HG02798 (cell line): ENCODE data around the gene MRPL53.
"Not testable (repeated sequence)": the region's sequence is repeated elsewhere in the genome, so short reads cannot be mapped to it uniquely, and the experiment has no call there.

ENCODE experiments used
- ATAC-seq: cut with Tn5 transposase; IDR thresholded peaks from one replicate; pipeline ENCODE4 v1.9.1; 2021; ENCODE audit warnings: mild to moderate bottlenecking; ENCODE audit not compliant: unreplicated experiment, poor library complexity

The MRPL53 gene

GRCh38 chr2:74482801-74483674 lies 10.6 kb upstream of the MRPL53 start, which contains the start of the genes CCDC142 and TTC31:
Gene CCDC142 (minus strand): TSS chr2:74482998. CDS start chr2:74482837, 161 bp downstream.
Gene TTC31 (plus strand): TSS chr2:74483081. CDS start chr2:74483096, 15 bp downstream.
- ATAC-seq = peak; percentile 93

GRCh38 chr2:74481961-74482800 lies 9.7 kb upstream of the MRPL53 start:
- ATAC-seq = peak; percentile 42

DNA sequence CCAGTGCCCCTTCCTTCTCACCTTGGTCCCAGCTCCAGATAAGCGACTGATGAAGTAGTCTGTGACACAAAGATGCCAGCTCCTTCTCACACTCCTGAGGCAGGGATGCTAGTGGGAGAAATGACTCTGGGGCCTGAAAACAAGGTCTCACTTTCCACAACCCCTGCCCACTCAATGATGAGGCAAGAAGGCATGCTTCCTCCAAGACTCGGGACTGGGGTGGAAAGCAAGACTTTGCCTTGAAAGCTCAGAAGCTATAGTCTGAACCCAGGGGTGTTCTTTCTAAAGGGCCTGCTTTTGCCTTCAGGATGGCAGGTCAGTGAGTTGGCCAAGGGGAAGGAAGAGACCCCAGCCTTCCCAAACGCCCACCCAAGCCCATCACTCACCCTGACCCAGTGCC lies 9.0 kb upstream of the MRPL53 start:
- ATAC-seq = no peak

DNA sequence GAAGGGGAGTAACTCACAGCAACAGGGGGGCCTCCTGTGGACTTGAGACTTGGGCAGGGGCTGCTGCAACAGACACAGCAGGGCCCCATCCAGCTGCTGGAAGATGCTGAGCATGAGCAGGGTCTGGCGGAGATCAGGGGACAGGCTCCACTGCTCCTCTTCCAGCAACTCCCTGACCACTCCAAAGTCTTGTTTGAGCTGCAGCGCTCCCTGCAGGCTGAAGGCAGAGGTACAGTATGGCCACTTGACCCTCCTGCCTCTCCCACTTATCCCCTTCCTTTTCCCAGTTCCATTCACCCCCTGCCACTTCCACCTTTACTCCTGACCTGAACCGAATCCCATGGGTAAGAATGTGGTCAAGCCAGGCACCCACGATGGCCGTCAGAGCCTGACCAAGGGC lies 2.4 kb upstream of the MRPL53 start:
- no peak for ATAC-seq

DNA sequence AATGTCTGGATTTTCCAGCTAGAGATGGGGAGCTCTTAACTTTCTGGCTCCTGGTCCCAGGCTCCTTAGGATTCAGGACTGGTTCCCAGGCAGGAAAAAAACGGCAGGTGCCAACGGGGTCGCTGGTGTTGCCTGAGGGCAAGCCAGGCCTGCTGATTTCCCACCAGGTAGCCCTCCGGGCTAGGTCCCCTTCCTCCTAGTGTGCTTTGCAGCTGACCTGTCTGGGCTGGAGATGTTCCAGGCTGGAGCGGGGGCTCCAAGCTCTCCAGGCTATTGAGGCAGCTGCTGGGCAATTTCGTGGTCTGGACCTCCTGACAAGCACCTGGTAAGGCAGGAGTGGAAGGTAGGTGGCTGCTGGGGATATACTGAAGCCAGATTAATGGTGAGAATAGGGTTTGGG lies 2.0 kb upstream of the MRPL53 start:
- no peak for ATAC-seq

GRCh38 chr2:74472945-74473258 lies 422 bp upstream of the MRPL53 start:
- no peak for ATAC-seq

GRCh38 chr2:74471332-74472065 lies 981 bp downstream of the MRPL53 start:
- no peak for ATAC-seq

DNA sequence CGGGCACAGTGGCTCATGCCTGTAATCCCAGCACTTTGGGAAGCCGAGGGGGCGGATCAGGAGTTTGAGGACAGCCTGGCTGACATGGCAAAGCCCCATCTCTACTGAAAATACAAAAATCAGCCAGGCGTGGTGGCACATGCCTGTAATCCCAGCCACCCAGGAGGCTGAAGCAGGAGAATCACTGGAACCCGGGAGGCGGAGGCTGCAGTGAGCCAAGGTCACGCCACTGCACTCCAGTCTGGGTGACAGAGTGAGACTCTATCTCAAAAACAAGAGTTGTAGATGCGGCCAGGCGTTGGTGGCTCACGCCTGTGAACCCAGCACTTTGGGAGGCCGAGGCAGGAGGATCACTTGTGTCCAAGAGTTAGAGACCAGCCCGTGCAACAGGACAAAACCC lies 1.7 kb downstream of the MRPL53 start:
- not testable (repeated sequence) for ATAC-seq

GRCh38 chr2:74464406-74464805 lies 8.1 kb downstream of the MRPL53 start:
- no peak for ATAC-seq

GRCh38 chr2:74462786-74463105 lies 9.7 kb downstream of the MRPL53 start:
- no peak for ATAC-seq

DNA sequence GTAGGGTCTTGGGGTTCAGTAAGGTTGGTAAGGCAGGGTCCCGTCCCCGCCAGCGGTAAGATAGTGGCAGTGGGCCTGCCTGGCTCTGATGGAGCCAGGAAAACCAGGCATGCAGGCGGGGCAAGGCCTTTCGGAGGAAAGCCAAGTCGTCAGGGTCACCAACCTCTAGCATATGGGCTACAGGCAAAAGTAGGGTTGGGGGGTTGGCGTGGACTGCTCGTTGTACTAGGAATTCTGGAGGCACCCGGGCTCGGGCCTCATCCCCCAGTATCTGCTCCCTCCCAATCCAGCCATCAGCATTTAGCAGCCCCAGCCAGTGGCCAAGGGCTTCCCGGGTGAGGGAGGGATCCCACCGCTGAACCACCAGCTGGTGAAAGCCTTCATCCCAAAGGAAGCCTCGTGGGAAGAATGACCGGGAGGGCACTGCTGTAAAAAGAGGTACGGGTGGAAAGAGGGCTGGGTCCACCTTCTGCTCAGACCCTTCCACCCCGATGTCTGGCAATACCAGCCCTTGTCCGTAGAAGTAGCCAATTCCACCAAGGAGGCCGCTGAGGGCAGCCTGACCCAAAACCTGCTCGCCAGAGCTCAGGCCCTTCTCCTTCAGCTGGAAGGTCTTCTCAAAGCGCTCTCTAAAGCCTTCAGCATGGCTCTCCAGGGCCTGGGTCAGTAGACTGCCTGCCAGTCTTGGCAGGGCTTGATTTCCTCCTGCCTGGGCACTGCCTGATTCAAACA lies 10.3 kb downstream of the MRPL53 start:
- ATAC-seq = no peak

DNA sequence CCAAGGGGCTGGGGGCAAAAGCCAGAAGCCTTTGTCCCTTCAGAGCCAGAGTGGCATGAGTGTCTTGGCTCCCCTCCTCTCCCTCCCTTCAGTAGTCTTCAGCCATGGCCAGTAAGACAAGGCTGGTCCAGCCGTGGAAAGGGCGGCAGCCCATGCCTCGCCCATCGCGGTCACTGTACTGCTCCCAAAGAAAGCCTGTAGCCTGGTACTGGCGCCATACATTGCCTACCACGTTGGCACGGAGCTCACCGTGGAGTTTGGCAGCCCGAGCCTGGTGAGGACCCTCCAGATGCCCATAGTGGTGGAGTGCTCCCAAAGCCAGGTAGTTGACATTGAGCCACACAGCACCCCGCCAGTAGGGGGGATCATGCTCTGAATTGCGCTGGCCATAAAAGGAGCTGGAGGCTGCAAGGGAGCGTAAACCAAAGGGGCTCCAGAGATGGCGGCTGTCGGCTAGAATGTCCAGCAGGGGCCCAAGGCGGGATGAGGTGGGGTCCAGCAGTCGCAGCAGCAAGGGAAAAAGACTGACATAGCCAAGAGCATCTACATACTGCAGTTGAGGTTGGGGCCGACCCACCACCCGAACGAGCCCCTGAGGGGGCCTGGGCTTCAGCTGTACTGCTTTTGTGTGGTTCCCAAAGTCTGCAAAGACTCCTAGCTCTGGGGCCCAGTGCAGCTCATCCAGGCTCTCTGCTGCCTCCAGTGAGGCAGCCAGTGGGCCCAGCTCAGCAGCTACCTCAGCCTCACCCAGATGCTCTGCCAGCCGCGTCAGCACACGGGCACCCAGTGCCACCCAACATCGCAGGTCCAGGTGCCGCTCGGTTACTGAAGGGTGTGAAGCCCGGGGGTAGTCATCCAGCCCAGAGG lies 11.1 kb downstream of the MRPL53 start:
- no peak for ATAC-seq

DNA sequence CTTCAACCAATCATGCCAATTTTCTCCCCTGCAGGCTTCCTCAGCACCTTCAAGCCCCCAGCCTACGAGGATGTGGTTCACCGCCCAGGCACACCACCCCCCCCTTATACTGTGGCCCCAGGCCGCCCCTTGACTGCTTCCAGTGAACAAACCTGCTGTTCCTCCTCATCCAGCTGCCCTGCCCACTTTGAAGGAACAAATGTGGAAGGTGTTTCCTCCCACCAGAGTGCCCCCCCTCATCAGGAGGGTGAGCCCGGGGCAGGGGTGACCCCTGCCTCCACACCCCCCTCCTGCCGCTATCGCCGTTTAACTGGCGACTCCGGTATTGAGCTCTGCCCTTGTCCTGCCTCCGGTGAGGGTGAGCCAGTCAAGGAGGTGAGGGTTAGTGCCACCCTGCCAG lies 12.3 kb downstream of the MRPL53 start:
- not testable (repeated sequence) for ATAC-seq

DNA sequence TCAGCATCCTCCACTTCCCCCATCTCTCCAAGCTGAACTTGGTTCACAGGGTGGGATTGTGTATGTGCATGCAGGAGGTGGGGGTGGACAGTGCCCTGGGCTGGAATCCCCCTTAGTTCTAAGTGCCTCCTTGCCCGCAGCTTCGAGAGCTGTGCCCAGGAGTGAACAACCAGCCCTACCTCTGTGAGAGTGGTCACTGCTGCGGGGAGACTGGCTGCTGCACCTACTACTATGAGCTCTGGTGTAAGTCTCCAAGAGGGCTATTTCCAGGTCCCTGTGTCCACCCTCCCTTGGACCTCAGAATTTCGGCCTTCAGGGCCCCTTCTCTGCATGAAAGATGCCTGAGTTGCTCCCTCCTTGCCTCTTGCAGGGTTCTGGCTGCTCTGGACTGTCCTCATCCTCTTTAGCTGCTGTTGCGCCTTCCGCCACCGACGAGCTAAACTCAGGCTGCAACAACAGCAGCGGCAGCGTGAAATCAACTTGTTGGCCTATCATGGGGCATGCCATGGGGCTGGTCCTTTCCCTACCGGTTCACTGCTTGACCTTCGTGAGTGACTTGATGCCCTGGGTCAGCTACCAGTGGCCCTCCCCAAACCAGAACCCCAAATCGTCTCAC lies 12.9 kb downstream of the MRPL53 start:
- not testable (repeated sequence) for ATAC-seq

DNA sequence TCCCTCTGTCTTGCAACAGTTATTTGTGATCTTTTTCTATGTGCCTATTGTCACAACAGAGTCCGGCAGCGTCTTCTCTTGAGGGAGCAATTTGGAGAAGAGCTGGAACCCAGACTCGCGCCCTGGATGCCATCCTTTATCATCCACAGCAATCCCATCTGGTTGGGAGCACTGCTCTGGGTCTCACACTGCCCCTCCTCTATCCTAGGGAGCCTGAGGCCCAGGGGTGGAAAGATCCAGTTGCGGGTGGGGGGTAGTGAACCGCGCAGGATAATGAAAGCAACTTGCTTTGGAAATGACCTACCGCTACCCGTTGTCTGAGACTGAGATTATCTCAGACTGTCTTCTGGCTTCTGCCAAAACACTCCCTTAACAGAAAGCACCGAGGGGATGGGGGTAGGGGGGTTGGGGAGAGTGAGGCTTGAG lies 13.5 kb downstream of the MRPL53 start:
- ATAC-seq = no peak

DNA sequence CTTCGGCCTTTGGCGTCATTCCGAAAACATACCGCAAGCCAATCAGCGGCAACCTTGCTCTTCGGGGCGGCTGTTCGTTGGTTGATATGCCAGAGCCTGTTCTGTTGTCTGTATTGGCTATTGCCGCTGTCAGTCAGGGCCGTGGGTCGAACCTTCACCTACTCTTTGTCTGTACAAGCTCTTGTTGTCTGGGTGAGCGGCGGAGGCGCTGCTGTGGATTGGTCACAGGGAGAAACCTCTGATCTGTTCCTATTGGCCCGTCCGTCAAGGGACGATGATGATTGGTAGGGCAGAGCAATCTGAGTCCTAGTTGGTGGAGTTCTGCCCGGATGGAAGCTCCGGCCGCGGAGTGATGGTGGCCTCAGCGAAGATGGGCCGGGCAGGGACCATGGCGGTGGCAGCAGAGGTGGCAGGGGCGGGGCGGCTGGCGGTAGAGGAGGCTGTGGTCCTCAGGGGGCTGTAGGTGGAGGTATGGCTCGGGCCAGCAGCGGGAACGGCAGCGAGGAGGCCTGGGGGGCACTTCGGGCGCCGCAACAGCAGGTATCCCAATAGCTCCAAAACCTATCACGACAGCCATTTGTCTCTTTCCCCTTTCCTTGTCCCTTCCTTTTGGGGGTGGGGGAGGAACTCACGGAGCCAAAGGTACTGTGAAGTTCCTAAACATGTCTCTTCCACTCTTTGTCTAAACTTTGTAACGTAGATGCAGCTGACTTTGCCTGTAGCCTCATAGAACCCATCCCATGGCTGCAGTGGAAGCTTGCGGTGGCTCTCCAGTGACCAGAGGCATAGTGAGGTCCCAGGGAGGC lies 14.1 kb downstream of the MRPL53 start, which contains the start of gene WBP1:
Gene WBP1, plus strand, starts transcription at position 307 of the 806 bp plus-strand sequence. Its CDS starts 165 bp downstream, at position 472.
- ATAC-seq = peak; percentile 86

GRCh38 chr2:74457549-74458131 lies 14.8 kb downstream of the MRPL53 start:
- peak; percentile 41 for ATAC-seq
